Myocyte (in vitro differentiated cells): ENCODE measurements around the gene ZNRF4. TPM values are rescaled to one million over a fixed set of nuclear protein-coding genes. Genes with fewer than 3 reads are reported as not detected.
A peak's percentile ranks its signal among the peaks of the same experiment; 100 is the strongest.
"Not testable (repeated sequence)": the region's sequence is repeated elsewhere in the genome, so short reads cannot be mapped to it uniquely, and the experiment has no call there.

Source experiments
- DNase-seq: peaks from one replicate; pipeline ENCODE4 v3.0.0-alpha.2; 2012; ENCODE audit warnings: low read depth
- polyA plus RNA-seq: library from polyadenylated mRNA; unstranded; fragments of >200 nt; gene quantifications from one replicate; pipeline ENCODE4 v1.2.1, GENCODE V29; 2012; ENCODE audit warnings: missing spikeins
- total RNA-seq: library from RNA; depleted of rRNA; stranded (reverse); fragments of >200 nt; gene quantifications from 2 replicates; pipeline ENCODE4 v1.2.3, GENCODE V29; 2014

Gene ZNRF4
- not detected in 2 replicates for total RNA-seq
- polyA plus RNA-seq: not detected

DNA sequence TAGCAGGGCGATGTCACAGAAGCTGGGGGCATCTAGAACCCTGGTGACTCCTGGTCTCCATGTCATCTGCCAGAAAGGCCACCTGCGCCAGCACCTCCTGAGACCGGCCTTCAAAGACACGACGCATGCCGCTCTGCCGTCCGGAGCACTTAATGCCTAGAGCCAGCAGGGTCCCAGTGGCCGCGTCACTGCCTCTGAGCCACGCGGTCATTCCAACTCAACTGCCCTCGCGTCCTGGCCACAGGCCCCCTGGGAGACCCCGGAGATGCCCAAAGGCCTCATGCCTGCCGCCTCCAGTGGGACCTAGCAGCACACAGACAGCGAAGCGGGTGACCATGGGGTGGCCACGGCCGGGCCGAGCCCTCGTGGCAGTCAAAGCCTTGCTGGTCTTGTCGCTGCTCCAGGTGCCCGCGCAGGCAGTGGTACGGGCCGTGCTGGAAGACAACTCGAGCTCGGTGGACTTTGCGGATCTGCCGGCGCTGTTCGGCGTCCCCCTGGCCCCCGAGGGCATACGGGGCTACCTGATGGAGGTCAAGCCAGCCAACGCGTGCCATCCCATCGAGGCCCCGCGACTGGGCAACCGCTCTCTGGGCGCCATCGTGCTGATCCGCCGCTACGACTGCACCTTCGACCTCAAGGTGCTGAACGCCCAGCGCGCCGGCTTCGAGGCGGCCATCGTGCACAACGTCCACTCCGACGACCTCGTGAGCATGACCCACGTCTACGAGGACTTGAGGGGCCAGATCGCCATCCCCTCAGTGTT lies at the start of gene ZNRF4:
ZNRF4 (plus strand) TSS at position 51 of the 763 bp plus-strand sequence; CDS start at position 126, 75 bp downstream.
- DNase-seq: no peak

- DNase-seq: not testable (repeated sequence)
These were observed 49.0 kb upstream of the ZNRF4 start for GRCh38 chr19:5406198-5406597.

DNA sequence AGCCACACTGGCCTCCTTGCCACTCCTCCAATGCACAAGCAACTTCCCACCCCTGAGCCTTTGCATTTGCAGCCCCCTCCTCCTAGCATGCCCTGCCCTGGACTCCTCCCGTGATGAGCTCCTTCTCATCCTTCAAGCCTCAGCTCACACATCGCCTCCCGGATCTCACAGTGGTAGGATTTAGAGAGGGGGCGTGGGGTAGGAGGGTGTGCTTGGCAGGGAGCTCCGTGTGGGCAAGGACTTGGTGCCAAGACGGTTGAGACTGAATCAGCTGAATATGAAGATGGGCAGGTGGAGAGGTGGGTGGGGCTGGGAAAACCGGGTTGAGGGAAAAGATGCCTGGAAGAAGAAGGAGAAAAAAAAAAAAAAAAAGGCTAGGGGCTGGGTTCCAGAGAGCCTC lies 48.4 kb upstream of the ZNRF4 start:
- no peak for DNase-seq

- DNase-seq: no peak
These were observed 47.9 kb upstream of the ZNRF4 start for GRCh38 chr19:5407356-5407755.

DNA sequence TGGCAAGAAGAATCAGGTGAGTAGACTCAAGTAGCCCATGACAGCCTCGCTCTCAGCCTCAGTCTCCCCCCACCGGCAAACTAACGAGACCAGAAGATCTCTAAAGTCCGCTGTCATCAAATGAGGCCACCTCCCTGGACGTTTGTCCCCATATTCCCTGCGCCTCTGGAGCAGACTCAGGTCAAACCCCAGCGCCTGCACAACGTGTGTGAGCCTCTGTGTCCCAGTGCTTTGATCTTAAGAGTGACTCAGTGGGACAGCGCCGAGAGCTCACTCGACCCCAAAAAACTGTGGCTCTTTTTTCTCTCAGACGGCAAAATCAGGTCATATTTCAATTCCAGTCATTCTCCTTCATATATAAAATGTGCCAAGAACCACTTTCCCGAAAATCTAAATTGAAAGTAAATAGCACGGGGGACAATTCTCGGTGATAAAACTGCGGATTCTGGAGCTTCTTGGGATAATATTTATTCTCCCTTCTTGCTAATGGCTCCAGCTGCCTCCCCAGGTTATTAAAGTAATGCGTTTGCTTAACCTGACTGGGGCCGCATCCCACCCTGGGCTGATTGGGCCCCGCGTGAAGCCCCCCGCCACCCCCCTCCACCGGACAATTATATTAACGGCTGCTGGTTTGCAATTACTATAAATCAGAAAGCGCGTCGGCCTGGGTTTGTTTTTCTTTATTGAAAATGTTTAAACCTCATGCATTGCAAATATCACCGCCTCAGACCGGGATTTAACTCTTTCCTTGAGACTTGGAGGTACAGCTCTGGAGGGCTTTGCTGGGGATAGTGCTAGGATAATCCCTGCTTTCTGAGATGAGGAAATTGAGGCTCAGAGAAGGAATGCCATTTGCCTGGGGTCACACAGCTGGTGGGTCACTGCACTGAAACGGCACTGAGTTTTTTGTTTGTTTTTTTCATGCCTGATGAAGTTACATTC lies 37.5 kb upstream of the ZNRF4 start:
- no peak for DNase-seq

DNA sequence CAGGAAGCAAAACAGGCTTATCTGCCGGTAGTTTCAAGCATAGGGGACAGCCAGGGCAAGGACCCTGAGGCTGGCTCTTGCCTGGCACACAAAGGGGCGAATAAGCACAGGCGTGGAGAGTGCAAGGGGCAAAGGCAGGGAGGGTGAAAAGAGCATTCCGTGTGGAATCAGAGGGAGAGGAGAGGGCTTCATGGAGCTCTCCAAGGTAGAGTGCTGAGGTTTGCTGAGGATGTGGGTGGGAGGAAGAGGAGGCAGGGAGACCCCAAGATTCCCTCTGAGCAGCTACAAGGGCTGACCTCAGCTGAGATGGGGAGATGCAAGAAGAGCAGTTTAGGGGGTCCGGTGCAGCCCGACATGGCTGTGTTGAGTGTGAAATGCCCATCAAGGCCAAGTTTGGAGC lies 36.5 kb upstream of the ZNRF4 start:
- DNase-seq: no peak

- no peak for DNase-seq
These were observed 34.3 kb upstream of the ZNRF4 start for GRCh38 chr19:5420953-5421352.

- no peak for DNase-seq
These were observed 31.6 kb upstream of the ZNRF4 start for GRCh38 chr19:5423567-5424125.

GRCh38 chr19:5424192-5424973 lies 30.8 kb upstream of the ZNRF4 start:
- DNase-seq: no peak

DNA sequence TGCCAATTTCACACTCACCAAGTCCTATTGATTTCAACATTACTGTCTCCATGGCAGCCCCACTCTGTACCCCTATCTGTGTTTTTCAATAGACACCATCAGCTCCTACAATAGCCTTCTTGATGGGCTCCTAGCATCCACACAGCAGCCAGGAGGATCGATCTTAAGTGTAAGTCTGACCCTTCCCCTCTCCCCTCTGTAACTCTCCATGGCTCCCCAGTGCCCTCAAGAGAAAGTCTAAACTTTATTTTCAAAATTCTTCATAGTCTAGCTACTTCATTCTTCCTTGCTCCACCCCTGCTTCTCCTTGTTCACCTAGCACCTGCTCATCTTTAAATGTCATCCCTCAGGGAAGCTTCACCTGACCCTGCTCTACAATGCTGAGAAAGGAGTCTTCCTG lies 30.0 kb upstream of the ZNRF4 start:
- DNase-seq: no peak

DNA sequence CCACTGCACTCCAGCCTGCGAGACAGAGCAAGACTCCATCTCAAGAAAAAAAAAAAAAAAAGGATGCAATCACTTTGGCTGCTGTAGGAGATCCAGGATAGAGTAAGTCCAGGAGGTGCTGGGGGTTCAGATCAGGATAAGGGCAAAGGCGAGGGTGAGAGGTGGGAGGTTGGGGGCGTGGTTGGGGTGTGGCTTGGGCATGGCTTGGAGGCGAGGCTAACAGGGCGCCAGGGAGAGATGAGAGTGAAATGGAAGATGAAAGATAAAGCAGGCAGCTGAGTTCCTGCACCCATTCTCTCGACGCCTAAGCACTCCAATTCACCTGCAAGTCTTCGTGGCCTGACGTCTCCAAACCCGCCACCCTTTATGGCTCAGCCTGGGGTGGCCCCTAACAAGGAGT lies 25.0 kb upstream of the ZNRF4 start:
- DNase-seq: no peak

DNA sequence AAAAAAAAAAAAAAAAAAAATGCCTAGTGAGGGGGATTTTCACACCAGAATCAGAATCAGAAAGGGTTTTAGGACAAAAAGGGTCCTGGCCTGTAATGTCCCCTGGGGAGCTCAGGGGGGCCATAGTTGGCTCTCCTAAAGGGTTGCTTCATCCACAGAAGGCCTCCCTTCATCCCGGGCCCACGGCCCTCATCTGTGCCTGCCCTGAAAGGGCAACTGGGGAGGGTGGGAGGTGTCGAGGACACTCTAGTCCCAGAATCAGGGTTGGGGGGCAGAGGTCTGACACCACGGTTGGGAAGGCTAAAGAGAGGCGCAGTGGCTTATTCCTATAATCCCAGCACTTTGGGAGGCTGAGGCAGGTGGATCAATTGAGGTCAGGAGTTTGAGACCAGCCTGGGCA lies 22.5 kb upstream of the ZNRF4 start:
- no peak for DNase-seq

- DNase-seq: no peak
These were observed 20.8 kb upstream of the ZNRF4 start for GRCh38 chr19:5434351-5434917.

DNA sequence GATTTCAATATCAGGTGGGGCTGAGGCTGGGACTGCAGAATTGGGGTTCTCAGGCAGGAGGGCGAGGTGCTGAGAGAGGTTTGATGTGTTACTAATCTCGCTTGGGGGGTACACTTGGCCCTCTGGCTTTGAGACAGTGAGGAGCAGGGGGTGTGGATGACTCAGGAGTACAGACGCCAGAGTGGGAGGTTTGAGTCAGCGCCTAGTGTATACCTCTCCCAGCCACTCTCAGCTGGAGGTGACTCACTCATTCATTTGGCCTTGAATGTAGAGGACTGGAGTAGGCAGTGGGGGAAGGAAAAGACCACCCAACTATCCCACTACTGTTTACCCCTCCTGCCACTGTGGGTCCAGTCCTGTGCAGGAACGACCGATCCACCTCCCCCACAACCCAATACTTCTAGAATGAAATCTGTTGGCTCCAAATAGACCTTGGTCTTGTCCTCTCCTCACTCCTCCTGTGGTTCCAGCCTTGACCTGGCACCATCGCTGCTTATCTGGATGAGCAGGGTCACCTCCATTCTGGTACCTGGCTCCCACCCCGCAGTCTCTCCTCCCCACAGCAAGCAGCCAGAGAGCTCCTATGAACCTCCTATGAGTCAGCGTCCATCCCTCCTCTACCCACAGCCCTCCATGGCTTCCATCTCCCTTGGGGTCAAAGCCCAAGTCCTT lies 20.1 kb upstream of the ZNRF4 start:
- DNase-seq: no peak

GRCh38 chr19:5435642-5436017 lies 19.6 kb upstream of the ZNRF4 start:
- DNase-seq: no peak

- peak; percentile 42 for DNase-seq
These were observed 18.9 kb upstream of the ZNRF4 start for GRCh38 chr19:5436106-5436947.

- DNase-seq: no peak
These were observed 18.3 kb upstream of the ZNRF4 start for GRCh38 chr19:5436948-5437306.

DNA sequence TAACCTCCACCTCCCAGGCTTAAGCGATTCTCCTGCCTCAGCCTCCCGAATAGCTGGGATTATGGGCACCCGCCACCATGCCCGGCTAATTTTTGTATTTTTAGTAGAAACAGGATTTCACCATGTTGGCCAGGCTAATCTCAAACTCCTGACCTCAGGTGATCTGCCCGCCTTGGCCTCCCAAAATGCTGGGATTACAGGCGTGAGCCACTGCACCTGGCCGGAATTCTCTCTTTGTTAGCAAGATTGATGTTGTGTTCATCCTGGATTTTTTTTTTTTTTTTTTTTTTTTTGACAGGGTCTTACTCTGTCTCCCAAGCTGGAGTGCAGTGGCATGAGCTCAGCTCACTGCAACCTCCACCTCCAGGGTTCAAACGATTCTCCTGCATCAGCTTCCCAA lies 16.5 kb upstream of the ZNRF4 start:
- DNase-seq: not testable (repeated sequence)

DNA sequence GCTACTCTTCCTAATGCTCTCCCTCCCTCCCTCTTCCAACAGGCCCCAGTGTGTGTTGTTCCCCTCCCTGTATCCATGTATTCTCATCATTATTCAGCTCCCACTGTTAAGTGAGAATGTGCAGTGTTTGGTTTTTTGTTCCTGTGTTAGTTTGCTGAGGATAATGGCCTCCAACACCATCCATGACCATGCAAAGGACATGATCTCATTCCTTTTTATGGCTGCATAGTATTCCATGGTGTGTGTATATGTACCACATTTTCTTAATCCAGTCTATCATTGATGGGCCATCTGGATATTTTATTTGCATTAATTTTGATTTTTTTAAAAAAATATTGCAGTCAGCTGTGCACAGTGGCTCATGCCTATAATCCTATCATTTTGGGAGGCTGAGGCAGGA lies 15.8 kb upstream of the ZNRF4 start:
- no peak for DNase-seq
